NOMO-1 treated with dmso at 0.1 percent for 144 hours (cell line): Measurements from ENCODE around the gene FSTL4.
"Not testable (repeated sequence)": the region's sequence is repeated elsewhere in the genome, so short reads cannot be mapped to it uniquely, and the experiment has no call there.

ENCODE experiments used
- DNase-seq: peaks from one replicate; lab custom pipeline; 2025; ENCODE audit not compliant: unreplicated experiment; lab: John Stamatoyannopoulos, UW

Gene FSTL4

GRCh38 chr5:133205204-133205603 lies 407.1 kb downstream of the FSTL4 start:
- DNase-seq, result no peak

GRCh38 chr5:133203317-133204305 lies 408.7 kb downstream of the FSTL4 start:
- DNase-seq, result no peak

- no peak for DNase-seq
Measured at GRCh38 chr5:133202066-133202665, 410.2 kb downstream of the FSTL4 start.

- DNase-seq, result no peak
Measured at GRCh38 chr5:133201310-133201709, 411.0 kb downstream of the FSTL4 start.

DNA sequence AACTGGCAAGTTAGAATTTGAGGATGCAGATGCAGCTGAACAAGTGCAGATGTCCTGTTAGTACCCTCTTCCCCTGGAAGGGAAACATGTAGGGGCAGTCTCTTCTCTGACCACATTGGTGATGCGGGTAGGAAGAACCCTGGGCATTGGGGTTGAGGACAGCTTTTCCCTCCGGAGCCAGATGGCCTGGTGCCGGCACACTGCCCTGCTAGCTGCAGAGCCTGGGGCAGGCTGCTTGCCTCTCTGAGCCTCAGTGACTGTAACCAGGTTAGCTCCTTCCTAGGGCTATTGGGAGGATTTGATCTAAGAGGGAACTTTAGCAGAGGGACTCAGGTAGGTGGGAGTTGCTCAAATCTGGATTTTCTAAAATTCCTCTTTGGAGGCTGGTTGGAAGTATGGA lies 412.1 kb downstream of the FSTL4 start:
- no peak for DNase-seq

- no peak for DNase-seq
Measured at GRCh38 chr5:133199417-133200178, 412.7 kb downstream of the FSTL4 start.

GRCh38 chr5:133198511-133198910 lies 413.8 kb downstream of the FSTL4 start:
- DNase-seq, result no peak

- no peak for DNase-seq
Measured at GRCh38 chr5:133196441-133197085, 415.8 kb downstream of the FSTL4 start.

GRCh38 chr5:133195250-133195649 lies 417.1 kb downstream of the FSTL4 start:
- no peak for DNase-seq

GRCh38 chr5:133193794-133194193 lies 418.5 kb downstream of the FSTL4 start:
- DNase-seq, result no peak

- no peak for DNase-seq
Measured at GRCh38 chr5:133192716-133193115, 419.6 kb downstream of the FSTL4 start.

GRCh38 chr5:133189881-133190280 lies 422.5 kb downstream of the FSTL4 start:
- no peak for DNase-seq

GRCh38 chr5:133179405-133179804 lies 432.9 kb downstream of the FSTL4 start:
- no peak for DNase-seq

GRCh38 chr5:133170756-133171387 lies 441.5 kb downstream of the FSTL4 start:
- not testable (repeated sequence) for DNase-seq

DNA sequence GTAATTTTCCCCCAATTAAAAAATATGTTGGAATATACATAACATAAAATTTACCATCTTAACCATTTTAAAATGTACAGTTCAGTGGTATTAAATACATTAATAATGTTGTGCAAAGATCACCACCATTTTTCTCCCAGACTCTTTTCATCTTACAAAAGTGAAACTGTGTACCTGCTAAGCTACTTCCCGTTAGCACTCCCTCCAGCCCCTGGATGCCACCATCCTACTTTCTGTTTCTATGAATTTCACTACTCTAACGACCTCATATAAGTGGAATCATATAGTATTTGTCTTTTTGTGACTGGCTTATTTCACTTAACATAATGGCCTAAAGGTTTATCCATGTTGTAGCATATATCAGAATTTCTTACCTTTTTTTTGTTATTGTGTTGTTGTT lies 447.6 kb downstream of the FSTL4 start:
- no peak for DNase-seq

DNA sequence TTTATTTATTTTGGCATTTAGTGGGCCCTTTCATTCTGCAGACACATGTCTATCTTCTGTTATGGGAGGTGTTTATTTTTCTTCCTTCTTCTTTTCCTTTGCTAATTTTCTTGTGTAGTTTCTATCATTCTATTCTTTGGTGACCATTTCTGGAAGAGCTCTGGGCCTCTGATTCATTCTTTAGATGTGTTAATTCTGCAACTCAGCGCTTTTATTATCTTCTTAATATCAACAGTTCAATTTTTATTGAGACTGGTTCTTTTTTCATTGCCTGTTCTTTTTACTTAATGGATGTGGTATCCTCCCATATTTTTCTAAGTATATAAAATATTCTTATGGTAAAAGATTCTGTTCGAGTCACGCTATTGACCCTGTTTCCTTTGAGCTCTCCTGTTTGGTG lies 448.5 kb downstream of the FSTL4 start:
- DNase-seq, result no peak

DNA sequence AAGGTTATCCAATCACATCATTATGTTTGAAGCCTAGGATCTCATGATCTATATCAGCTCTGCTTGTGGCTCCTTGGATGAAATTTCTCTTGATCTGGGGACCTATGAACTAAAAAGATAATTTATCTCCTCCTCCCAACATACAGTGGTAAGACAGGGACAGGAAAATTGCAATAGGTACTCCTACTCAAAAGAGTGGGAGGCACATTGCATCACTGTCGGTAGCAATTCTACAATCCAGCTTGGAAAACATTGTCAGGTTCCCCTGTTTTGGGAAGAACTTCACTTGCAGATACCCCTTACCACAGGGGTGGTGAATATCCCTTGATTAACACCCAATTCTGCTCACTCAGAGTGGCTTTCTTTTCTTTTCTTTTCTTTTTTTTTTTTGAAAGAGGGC lies 452.8 kb downstream of the FSTL4 start:
- no peak for DNase-seq

DNA sequence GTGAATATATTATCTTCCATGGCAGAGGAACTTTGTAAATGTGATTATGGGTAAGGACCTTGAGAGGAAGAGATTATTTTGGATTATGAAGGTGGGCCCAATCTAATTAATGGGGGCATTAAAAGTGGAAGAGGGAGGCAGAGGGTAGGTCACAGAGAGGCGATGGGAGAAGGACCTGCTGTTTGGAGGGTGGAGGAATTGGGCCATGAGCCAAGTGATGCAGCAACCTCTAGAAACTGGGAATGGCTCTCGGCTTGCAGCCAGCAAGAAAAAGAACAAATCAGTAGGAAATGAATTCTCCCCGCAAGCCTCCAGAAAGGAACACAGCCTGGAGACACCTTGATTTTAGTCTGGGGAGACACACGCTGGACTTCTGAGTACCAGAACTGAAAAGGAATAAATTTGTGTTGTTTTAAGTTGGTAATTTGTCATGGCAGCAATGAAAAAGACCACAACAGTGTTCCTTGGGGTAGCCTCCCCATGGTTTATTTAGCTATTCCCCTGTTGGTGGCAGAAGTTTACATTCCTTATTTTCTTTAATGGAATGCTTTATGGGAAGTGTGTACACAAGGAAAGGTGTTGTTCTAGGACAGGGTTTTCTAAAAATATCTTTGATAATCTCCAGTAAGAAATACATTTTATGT lies 456.9 kb downstream of the FSTL4 start:
- DNase-seq, result no peak

GRCh38 chr5:133154274-133155075 lies 457.9 kb downstream of the FSTL4 start:
- DNase-seq, result no peak
